Non-pigmented ciliary epithelial cell (primary cell): ENCODE measurements around the gene DNMT3A.
A peak's percentile ranks its signal among the peaks of the same experiment; 100 is the strongest.
"Not testable (repeated sequence)": the region's sequence is repeated elsewhere in the genome, so short reads cannot be mapped to it uniquely, and the experiment has no call there.

ENCODE experiments used
- DNase-seq: peaks from one replicate; pipeline ENCODE4 v3.0.0-alpha.2; 2010; ENCODE audit warnings: low read depth

DNMT3A gene

DNA sequence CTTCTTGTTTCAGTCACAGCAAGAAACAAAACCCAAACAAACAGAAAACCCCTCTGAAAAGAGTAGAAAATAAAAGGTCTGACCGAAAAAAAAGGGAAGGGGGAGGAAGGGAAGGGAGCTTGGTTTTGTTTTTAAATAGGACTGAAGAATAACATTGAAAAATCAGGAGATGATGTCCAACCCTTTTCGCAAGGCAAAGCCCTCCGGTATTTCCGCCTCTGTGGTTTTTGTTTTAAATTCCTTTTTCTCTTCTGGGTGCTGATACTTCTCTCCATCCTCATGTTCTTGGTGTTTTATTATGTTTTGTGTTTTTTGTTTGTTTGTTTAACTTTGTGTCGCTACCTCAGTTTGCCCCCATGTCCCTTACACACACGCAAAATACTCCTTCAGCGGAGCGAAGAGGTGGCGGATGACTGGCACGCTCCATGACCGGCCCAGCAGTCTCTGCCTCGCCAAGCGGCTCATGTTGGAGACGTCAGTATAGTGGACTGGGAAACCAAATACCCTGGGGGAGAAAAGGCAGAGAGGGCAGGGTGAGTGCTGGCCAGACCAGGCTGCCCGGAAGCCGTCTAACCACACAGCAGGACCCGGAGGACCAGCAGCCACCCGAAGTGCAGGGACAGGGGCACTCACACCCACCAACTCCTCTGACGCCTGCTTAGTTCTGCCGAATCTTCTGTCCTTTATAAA, 107.7 kb downstream of the DNMT3A start:
- no peak for DNase-seq

DNA sequence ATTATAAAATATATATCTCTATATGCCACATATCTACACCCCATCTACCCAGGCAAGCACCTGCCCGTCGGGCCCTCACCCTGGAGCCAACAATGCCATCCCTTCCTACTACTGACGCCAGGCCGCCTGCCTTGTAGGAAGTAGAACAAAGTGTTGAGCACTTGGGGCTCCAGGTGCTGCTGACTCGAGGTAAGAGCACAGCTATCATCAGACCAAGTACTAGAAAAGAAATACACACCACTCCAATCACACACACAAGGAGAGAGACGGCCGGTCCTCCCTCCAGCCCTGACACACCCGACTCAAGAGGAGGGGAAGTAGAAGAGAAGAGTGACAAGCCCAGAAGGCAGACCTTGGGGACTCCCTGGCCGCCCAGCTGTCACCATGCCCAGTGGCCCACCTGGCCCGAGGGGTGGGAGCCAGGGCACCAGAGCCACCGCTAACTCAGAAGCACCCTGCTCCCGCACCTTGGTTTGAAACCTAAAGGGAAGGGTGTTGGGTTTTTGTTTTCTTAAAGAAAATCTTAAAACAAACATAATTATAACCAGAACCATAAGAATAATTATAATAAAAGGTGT, 109.4 kb downstream of the DNMT3A start:
- DNase-seq: no peak

DNA sequence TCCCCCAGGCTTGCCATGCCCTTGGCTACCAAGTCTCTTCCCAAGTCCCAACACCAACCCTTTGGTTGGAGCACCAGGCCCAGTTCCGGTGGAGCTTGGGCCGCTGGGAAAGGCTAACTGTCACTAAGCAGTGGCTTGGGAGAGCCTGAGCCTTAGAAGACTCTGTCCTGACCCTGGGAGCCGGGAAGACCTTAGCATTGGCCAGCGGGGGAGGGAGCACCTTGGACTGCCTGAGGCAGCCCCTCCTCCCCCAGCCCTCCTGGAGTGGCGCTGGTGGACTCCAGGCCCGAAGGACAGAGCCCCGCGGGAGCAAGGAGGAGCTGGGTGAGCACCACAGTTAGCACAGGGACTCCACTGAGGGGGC, 110.8 kb downstream of the DNMT3A start:
- DNase-seq: no peak

DNA sequence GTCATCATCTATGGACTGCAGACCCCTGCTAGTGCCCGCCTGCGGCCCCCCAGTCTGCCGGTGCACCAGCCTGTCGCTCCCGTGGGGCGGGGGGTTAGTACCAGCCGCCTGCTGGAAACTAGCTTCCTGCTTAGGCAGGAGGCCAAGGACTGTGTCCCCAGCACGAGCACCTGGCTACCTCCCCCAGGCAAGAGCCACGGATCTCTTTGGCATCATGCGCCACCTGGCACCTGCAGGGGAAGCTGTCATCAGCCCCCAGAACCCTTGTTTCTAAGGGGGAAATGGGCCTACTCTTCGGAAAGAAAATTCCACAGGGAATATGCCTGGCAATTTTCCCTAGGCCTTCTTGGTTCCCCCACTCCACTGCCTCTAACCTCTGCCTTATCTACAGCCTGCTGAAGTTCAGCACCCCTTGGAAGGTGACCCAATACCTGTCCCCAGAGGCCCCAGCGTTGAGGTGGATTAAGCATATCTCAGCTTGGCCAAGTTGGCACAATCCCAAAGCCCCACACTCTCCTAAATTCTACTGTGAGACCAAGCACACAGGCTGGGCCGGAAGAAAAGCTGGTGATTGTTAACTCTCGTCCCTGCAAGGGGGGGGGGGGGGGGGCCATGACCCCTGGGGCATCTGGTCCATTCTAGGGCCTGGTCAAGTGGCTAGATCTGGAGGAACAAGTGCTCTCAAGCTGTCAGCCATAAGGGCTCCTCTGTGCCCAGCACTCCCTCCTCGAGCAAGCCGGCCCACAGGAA, 111.4 kb downstream of the DNMT3A start:
- DNase-seq: no peak

DNA sequence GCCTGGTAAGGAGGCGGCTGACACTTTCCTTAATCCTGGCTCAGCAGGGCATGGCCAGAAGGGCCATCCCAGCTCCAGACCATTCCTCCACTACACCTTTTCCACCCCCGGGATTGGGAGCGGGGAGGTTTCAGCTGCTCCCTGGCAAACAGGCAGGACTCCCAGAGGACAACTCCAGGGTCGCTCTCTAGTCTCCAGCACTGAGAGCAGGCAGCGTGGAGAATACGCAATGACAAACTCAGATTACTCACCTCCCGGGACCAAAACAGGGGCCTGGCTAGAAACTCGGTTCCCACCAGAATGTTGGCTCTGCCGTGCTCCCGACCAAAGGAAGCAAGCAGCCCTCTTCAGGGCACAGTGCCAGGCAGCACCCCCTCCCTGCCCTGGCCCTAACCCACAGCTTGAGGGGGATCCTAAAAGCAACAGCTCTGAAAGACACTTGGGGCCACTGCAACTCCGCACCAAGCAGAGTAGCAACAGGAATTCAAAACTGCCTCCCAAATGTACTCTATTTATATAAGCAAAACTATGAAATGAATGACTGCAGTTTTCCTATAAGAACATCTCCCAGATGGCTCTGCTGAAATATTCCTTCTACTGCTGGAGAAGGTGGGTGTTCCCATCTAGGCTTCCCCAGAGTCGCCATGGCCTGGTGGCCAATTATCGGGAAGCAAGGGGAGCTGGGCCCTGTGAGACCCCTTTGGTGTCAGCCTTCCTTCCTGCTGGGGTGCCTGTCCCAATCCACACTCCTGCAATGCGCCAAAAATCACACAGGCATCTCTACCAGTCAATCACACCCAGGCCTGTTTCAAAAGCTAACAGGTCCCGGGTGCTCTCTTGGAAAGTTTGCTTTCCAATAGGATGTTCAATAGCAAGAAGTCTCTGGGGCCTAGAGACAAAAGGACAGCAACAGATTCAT, 112.2 kb downstream of the DNMT3A start:
- no peak for DNase-seq

DNA sequence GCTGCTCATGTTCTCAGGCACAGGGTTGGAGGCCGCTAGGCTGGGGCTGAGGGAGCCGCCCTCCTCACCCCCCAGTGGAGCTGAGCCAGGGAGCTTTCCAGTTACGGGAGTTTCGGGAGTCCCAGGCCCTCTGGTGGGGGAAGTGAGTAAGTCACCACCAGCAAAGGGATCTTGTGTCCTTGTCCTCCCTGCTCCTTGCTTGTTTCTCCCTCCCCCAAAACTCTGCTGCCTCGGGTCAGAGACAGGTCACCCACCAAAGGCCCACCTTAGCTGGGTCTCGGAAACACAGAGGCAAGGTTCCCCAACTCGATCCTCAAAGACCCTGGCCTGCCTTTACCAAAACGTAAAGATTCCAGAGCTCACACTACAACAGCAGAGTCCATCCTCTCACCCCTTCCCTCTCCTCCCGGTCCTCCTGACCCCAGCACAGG, 112.9 kb downstream of the DNMT3A start:
- peak; percentile 36 for DNase-seq

DNA sequence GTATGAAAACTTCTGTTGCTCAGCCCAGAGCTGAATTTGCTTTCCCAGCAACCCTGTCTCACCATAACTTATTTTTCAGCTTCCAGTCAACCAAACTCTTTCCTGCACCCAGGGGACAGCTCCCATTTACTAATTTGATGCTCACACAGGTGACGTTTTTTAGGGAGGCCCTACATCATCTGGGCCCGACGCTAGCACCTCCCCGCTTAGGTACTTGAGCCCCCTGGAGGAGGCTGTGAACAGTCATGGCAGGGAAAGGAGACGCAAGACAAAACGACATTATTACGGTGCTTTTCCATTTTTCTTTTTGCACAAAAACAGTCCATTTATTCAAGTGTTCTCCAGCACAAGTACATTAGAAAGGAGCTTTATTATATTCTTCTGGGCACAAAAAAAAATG, 114.1 kb downstream of the DNMT3A start:
- no peak for DNase-seq

DNA sequence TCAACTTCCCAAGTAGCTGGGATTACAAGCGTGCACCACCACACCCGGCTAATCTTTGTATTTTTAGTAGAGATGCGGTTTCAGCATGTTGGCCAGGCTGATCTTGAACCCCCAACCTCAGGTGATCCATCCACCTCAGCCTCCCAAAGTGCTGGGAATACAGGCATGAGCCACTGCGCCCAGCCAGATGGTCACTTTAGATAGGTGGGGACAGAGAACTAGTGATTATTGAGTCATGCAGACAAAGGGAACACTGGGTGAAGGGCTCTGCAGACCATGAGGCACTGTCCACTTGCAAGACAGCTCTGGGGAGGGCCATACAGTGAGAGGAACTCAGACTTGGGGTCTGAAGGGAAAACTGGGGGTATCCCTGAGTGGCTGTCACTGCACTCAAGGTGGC, 114.9 kb downstream of the DNMT3A start:
- DNase-seq: no peak

DNA sequence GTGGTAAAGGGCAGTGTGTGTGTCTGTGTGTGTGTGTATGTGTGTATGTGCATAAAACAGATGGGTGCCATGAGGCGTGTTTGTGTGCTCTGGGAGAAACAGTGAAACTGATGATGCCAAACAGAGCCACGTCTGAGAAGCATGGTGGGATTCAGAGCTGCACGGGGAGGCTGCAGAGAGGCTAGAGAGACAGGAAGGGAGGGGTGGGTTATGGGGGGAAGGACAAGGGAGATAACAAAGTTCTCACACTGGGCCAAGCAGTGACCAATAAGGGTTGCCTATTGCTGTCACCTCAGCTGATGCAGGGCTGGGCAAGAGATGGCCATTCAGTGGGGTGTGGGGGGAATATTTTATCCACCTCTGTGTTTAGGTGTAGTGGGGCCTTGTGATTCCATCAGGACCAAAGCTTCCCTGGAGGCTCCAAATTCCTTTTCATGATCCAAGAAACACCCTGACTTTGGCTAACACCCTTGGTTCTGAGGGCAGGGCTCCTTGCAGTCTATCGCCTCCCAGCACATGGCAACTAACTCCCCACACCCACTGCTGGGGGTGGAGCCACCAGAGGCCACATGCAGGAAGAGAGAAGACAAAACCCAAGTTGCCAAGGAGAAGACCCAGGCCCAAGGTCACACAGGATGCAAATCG, 119.1 kb downstream of the DNMT3A start:
- no peak for DNase-seq

DNA sequence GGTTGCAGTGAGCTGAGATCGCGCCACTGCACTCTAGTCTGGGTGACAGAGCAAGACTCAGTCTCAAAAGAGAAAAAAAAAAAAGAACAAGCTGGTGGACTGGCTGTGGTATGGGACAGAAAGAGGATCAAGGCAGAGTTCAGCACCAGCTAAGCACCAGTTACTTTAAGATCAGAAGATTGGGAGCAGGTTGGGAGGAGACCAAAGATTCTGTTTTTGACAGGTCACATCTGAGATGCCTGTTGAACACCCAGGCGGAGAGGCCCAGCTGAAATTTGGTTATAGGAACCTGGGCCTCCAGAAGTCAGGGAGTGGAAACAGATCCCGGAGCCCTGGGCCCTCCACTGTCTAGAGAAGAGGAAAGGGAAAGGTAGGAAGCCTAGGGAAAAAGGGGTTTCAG, 120.1 kb downstream of the DNMT3A start:
- DNase-seq: no peak

DNA sequence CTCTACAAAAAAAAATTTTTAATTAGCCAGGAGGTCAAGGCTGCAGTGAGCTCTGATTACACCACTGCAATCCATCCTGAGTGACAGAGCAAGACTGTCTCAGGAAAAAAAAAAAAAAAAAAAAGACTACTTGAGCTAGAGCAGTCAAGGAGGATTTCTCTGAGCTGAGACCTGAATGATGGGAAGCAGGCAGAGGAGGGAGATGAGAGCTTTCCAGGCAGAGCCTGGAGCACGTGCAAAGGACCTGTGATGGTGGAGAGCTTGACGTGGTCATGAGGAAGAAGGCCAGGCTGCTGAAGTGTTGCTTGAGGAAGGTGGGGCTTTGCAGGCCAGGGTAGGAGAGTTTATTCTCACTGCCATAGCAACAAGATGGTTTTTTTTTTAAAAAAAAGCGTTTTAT, 121.4 kb downstream of the DNMT3A start:
- DNase-seq: no peak

DNA sequence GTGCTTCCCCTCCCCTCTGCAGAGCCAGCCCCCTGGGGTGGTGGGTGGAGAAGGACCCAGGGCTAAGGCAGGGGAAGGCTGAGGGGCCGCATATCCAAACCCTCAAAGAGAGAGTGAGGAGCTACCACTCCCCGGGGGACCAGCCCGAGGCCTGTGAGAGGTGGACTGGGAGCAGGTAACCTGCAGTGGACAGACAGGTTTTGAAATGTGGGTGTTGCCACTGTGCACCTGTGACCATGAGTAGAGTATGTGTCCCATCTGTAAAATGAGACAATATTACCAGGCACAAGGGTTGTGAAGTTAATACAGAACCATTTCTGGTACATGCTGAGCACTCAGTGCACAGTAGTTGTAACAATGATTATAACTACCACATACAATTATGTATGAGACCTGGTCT, 122.1 kb downstream of the DNMT3A start:
- DNase-seq: no peak

DNA sequence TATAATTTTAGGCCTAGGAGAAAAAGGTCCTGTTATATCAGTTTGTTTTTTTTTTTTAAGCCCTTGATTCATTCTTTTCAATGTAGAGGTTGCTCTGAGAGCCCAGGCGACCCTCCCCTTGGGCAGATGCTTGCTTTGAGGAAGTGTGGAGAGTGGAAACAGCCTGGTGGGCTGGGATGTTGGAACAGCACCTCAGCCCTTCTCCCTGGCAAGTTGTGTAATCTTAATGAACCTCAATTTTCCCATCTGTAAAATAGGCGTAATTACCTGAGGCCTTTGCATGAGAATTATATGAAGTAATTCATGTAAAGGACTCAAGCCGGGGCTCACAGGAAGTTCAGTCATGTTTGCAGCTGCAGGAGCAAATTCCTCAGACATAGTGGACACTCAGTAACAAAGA, 123.6 kb downstream of the DNMT3A start:
- DNase-seq: no peak

DNA sequence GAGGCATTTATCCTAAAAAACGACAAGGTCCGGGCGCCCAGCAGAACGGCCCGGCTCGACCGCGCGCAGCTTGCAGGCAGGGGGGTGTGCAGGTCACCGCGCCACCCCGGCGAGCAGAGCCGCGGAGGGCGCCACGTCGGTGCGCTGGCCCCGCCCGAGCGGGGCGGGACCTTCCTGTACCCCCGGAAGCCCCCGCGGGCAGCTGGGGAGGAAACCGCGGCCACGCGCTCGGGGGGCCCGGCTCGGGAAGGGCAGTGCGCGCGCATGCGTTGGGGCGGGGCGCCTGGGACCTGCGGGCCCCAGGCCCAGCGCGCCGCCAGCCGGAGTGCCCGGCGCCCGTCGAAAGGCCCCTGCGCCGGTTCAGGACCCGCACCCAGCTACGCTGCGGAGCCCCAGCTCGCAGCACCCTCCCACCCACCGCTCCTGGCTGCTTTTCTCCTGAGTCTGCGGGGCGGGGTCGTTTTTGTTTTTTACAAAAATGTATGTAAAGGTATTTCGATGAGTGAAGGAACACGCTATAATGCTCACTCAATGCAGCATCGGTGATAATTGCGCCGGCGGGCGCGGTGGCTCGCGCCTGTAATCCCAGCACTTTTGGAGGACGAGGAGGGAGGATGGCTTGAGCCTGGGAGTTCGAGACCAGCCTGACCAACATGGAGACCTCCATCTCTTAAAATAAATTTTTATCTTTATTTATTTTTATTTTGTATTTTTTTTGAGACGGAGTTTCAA, 125.6 kb downstream of the DNMT3A start:
- no peak for DNase-seq

DNA sequence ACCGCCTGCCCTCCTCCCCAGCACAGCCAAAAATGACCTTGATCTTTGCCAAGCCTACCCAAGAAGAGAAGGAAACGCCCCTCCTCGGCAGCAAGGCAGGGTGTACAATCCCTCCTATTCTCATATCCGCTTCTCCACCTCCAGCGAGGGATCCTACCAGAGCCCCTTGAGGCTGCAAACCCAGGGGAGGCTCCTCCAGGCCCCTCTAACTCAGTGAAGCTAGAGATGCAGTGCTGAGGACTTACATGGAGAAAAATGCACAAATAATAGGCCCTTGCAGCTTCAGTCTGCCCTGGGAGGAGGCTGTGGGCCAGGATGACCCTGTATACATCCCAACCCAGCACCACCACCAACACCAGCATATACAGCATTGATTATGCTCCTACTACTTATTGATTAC, 126.5 kb downstream of the DNMT3A start:
- no peak for DNase-seq

DNA sequence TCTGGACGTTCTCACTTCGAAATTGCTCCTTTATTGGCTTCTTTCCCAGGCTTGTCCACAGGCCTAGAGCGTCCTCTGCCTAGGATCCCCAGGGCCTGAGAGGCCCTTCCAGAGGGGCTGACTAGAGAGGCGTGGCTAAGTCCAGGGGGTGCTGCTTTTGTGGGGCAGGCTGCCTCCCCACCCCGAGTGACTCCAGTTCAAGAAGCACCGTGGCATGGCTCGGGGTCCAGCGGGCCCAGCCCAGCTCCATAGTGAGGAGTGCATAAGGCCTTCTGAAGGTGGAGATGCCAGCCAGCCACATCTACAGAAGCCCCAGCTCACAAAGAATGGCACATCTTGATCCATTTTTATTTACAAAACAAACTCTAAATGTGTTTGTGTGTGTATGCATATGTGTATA, 128.5 kb downstream of the DNMT3A start:
- no peak for DNase-seq

DNA sequence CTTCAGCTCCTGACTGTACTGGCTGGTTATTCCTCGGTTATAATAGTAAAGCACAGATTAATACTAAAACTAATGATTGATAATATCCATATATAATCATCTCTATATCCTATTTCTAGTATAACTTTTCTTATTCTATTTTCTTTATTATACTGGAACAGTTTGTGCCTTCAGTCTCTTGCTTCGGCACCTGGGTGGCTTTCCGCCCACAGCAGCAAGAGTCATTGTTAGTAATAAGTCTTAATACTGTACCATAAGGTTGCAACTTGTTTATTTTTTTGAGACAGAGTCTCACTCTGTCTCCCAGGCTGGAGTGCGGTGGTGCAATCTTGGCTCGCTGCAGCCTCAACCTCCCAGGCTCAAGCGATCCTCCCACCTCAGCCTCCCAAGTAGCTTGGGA, 130.8 kb downstream of the DNMT3A start:
- DNase-seq: not testable (repeated sequence)

DNA sequence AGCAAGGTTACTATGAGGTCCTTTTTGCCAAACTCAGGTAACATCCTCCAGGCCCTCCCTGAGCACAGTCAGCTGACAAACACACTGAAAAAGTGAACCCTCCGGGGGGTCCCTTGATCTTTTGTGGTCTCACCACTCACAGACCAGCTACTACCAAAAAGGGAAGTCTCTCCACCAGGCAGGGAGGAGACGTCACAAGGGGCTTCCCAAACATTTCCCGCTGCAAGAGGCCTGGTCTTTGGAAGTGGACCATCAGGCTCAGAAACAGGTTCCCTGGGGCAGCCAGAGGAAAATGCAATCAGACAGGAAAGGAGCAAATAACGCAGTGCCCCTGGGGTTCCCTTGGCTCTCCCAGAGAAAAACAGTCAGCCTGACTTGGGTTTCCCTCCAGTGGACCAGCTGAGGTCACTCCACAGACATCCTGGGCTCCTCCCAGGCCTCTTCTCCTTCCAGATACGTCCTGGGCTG, 134.6 kb downstream of the DNMT3A start:
- DNase-seq: no peak

DNA sequence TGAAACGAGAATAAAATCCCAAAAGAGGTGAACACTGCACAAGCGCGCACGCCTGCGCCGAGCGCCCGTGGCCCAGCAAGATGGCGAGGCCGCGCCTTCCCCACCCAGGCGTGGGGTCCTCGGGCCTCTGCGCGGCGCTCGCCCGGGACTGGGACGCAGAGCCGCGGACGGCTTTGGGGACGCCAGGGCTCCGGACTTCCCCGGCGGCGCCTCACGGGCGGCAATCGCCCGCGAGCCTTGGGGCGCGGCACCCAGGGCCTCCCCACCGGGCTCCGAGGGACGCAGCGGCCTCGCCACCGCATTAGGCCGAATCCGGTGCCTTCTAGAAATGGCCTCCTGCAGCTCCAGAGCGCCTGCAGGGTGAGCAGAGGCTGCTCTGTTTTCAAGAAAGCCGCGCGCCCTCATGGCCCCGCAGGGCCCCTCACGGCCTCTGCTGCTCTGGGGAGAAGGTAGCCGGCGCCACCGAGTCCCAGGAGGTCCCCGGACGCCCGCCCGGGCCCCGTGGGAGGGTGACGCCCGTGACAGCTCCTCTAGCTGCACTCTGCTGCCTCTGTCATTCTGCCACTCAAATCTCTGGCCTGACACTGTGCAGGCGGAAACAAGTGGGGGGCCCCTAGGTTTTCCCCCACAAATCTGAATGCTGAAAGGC, 137.4 kb downstream of the DNMT3A start:
- no peak for DNase-seq

DNA sequence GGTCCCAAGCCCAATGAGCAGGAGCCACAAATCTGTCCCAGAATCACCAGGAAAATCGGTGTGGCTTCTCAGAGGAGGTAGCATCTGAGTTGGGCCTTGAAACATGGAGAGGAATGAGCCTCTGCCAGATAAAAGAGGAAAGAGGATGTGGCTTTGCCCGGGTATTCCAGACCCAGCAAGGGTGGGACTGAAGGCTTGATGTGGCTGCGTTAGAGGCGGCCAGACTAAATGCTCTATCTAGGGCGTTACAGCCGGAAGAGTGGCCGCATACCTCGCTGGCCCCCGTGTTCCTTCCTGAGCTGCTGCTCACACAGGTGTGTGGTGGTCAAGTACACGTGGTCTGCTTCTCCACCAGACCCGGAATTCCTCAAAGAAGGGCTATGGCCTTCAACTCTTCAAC, 139.4 kb downstream of the DNMT3A start:
- no peak for DNase-seq

DNA sequence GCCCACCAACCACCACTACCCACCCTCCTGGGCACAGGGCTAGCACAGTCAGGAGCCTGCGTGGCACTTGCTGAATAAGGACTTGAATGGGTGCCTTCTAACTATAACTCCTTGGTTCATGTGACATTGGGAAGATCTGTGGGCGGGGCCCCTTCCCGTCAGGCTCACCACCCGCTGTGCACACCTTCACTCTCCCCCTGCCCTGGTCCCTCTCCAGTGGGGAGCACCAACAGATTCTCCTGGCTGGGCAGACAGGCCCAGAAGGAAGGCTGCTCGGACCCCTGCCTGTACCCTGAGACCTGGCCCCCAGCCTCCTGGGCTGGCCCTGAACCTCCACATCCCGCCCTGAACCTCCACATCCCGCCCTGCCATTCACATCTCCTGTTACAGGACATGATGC, 139.9 kb downstream of the DNMT3A start:
- no peak for DNase-seq
